ENCODE results near the gene SETD7.

DNA sequence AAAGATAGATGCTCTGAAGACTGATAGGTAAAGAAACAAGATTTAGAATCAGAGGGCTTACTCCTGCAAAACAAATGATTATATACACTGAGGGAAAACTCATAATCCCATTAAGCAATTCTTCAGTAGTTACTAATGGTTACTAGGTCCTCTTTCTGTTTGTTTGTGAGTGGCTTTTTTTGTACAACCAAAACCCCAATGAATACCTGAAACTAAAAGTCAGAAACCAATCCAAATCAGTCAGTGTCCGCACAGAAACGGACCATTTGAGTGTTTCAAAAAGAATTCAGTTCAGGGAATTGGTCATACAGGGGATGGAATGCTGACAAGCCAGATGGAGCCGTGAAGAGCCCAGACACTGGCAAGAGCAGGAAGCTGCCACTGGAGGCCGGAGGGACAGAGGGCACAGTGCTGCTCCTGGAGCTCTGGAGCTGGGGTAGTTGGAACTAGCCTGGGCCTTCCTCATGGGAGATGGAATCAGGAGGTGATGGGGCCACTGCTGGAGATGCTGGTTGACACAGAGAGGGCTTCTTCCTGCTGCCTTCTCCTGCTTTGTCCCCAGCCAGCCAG lies 31.9 kb downstream of the SETD7 start:
- TF ChIP-seq POLR2A (IDR thresholded peaks at IDR 0.05; ENCODE audit: low read depth, low read length) (no peak), NFE2L2 (IDR thresholded peaks at IDR 0.05; ENCODE audit: low read depth, low read length) (no peak), CHD1 (IDR thresholded peaks at IDR 0.05; ENCODE audit: low read depth, low read length) (no peak), CEBPB (IDR thresholded peaks at IDR 0.05; ENCODE audit: low read depth, low read length) (no peak), MAFK (IDR thresholded peaks at IDR 0.05; ENCODE audit: low read depth, low read length) (no peak), RFX5 (IDR thresholded peaks at IDR 0.05; ENCODE audit: low read depth, low read length) (no peak)
- TF ChIP-seq, protein P1, sequence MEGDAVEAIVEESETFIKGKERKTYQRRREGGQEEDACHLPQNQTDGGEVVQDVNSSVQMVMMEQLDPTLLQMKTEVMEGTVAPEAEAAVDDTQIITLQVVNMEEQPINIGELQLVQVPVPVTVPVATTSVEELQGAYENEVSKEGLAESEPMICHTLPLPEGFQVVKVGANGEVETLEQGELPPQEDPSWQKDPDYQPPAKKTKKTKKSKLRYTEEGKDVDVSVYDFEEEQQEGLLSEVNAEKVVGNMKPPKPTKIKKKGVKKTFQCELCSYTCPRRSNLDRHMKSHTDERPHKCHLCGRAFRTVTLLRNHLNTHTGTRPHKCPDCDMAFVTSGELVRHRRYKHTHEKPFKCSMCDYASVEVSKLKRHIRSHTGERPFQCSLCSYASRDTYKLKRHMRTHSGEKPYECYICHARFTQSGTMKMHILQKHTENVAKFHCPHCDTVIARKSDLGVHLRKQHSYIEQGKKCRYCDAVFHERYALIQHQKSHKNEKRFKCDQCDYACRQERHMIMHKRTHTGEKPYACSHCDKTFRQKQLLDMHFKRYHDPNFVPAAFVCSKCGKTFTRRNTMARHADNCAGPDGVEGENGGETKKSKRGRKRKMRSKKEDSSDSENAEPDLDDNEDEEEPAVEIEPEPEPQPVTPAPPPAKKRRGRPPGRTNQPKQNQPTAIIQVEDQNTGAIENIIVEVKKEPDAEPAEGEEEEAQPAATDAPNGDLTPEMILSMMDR (conservative IDR thresholded peaks at IDR 0.05; ENCODE audit: low read depth, low read length) = no peak
